ENCODE results near the gene ASPG.
A peak's percentile ranks its signal among the peaks of the same experiment; 100 is the strongest.

The ASPG gene

DNA sequence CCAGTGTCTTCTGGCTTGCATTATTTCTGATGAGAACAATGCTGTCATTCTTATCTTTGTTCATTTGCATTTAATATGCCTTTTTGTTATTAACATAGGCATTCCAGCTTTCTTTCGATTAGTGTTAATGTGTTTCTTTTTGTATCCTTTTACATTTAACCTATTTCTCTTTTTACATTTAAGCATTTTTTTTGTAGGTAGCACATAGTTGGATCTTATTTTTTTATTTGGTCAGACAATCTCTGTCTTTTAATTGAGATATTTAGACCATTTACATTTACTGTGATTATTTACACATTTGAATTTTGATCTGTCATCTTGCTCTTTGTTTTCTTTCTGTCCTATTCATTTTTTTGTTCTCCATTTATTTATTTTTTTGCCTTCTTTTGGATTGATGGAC lies 38.4 kb downstream of the ASPG start:
- Mint-ChIP-seq H3K9me3 (peaks cover 20% of the 10 kb centered on the region), H3K4me1 (no peaks in the 10 kb centered on the region), H3K27ac (ENCODE audit: low read depth) (no peak overlapping the region), H3K27me3 (peaks cover 62% of the 10 kb centered on the region), H3K36me3 (ENCODE audit: insufficient read depth) (no peaks in the 10 kb centered on the region), H3K4me3 (no peak overlapping the region)
- ATAC-seq (replicated peaks; ENCODE audit: extremely low read depth, poor library complexity, severe bottlenecking) (no peak), DNase-seq (ENCODE audit: low spot score in 2 of 2) (no peak)

DNA sequence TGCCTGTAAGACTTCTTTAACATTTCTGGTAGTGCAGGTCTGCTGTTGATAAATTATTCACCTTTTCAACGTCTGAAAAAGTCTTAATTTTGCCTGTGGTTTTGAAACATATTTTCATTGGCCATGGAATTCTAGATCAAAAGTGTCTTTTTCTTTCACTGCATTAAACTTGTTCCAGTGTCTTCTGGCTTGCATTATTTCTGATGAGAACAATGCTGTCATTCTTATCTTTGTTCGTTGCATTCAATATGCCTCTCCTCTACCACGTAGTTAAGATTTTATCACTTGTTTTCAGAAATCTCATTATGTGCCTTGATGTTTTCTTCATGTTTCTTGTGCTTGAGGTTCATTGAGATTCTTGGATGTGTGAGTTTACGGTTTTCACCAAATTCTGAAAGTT lies 39.5 kb downstream of the ASPG start:
- Mint-ChIP-seq H3K27me3 (peaks cover 63% of the 10 kb centered on the region), H3K4me3 (no peak overlapping the region), H3K4me1 (no peaks in the 10 kb centered on the region), H3K36me3 (ENCODE audit: insufficient read depth) (no peaks in the 10 kb centered on the region), H3K9me3 (peaks cover 30% of the 10 kb centered on the region), H3K27ac (ENCODE audit: low read depth) (no peak overlapping the region)
- DNase-seq (ENCODE audit: low spot score in 2 of 2) = no peak
- no peak for ATAC-seq (replicated peaks; ENCODE audit: extremely low read depth, poor library complexity, severe bottlenecking)

DNA sequence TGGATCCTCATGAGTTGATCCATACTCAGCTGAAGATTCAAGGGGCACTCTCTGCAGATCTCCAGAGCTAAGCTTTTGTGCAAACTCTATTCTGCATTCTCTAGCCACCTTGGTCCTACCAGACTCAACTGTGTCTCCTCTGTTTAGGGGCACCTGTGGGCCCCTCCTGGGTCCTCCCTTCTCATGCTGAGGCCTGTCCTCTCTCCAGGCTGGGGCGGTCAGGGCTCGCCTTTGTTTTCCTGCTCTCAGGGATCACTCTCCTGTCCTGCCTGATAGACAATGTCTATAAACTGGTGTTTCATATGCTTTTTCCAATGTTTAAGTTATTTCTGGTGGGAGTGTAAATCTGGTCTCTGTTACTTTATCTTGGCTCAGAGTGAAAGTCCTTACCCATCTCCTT lies 41.3 kb downstream of the ASPG start:
- Mint-ChIP-seq H3K27me3 (peaks cover 67% of the 10 kb centered on the region), H3K36me3 (ENCODE audit: insufficient read depth) (no peaks in the 10 kb centered on the region), H3K9me3 (peaks cover 33% of the 10 kb centered on the region), H3K4me1 (no peaks in the 10 kb centered on the region), H3K27ac (ENCODE audit: low read depth) (no peak overlapping the region), H3K4me3 (no peak overlapping the region)
- ATAC-seq (replicated peaks; ENCODE audit: extremely low read depth, poor library complexity, severe bottlenecking) (no peak), DNase-seq (ENCODE audit: low spot score in 2 of 2) (no peak)

GRCh38 chr14:104128981-104129380 lies 43.5 kb downstream of the ASPG start:
- Mint-ChIP-seq H3K9me3 (peaks cover 27% of the 10 kb centered on the region), H3K27ac (ENCODE audit: low read depth) (no peak overlapping the region), H3K4me3 (no peak overlapping the region), H3K4me1 (no peaks in the 10 kb centered on the region), H3K36me3 (ENCODE audit: insufficient read depth) (no peaks in the 10 kb centered on the region), H3K27me3 (peaks cover 78% of the 10 kb centered on the region)
- DNase-seq (ENCODE audit: low spot score in 2 of 2) (no peak), ATAC-seq (replicated peaks; ENCODE audit: extremely low read depth, poor library complexity, severe bottlenecking) (no peak)

- Mint-ChIP-seq H3K36me3 (ENCODE audit: insufficient read depth) (no peaks in the 10 kb centered on the region), H3K4me1 (no peaks in the 10 kb centered on the region), H3K27ac (ENCODE audit: low read depth) (no peak overlapping the region), H3K9me3 (peaks cover 24% of the 10 kb centered on the region), H3K4me3 (no peak overlapping the region), H3K27me3 (peaks cover 78% of the 10 kb centered on the region)
- ATAC-seq (replicated peaks; ENCODE audit: extremely low read depth, poor library complexity, severe bottlenecking) (no peak), DNase-seq (ENCODE audit: low spot score in 2 of 2) (no peak)
Observed at GRCh38 chr14:104129556-104129955, 44.1 kb downstream of the ASPG start.

DNA sequence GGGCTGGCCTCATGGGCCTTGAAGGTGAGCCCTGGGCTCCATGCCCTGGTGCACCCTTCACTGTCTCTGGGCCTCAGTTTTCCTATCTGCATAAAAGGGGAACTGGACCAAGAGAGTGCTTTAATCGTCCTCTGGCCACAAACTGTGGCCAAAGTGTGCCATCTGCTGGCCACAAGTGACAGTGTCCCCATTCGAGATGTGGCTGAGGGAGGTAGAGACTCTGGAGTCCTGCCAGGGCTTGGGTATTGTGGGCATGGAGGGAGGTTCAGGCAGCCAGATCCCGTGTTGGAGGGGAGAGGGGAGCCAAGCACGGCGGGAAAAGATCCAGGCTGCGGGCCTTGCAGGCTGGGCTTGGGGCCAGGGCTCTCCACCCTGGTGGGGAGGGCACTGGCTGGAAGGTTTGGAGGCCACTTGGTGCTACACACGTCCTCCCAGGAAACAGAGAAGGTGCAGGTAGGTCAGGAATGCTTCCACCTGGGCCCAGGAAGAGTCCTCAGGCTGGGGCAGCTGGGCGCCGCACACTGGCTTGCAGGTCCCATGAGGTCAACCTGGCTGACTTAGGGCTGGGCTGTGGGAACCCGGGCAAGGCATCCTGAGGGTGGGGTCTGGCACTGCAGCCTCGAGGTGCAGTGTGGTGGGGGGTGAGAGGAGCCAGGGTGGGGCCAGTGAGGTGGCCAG lies 45.6 kb downstream of the ASPG start:
- no peak for ATAC-seq (replicated peaks; ENCODE audit: extremely low read depth, poor library complexity, severe bottlenecking)
- H3K4me1 Mint-ChIP-seq = no peaks in the 10 kb centered on the region
- no peak overlapping the region for H3K4me3 Mint-ChIP-seq
- peaks cover 18% of the 10 kb centered on the region for H3K9me3 Mint-ChIP-seq
- no peak overlapping the region for H3K27ac Mint-ChIP-seq (ENCODE audit: low read depth)
- peaks cover 91% of the 10 kb centered on the region for H3K27me3 Mint-ChIP-seq
- DNase-seq (ENCODE audit: low spot score in 2 of 2) = no peak
- no peaks in the 10 kb centered on the region for H3K36me3 Mint-ChIP-seq (ENCODE audit: insufficient read depth)

DNA sequence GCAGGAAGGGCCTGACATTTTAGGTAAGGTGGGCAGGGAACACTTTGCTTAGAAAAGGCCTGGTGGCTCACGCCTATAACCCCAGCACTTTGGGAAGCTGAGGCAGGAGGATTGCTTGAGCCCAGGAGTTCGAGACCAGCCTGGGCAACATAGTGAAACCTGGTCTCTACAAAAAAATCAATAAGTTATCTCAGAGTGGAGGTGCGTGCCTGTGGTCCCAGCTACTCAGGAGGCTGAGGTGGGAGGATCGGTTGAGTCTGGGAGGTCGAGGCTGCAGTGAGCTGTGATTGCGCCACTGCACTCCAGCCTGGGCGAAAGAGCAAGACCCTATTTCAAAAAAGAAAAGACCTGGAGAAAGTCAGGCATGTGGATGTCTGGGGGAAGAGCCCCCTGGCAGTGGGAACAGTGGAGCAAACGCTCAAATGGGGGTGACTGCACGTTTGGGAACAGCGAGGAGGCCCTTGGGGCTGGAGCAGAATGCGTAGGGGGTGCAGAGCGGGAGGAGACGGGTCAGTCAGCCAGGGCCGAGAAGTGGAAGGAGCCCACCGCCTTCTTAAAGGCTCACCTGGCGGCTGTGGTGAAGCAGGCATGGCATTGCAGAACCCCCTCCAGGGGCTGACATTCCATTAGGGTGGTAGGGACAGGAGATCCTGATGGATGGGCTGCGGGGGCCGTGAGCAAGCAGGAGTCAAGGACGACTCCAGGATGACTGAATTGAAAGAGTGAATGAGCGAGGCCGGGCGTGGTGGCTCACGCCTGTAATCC lies 46.6 kb downstream of the ASPG start:
- Mint-ChIP-seq H3K36me3 (ENCODE audit: insufficient read depth) (no peaks in the 10 kb centered on the region), H3K9me3 (peaks cover 13% of the 10 kb centered on the region), H3K27ac (ENCODE audit: low read depth) (no peak overlapping the region), H3K27me3 (peaks cover 90% of the 10 kb centered on the region), H3K4me1 (peaks cover 4% of the 10 kb centered on the region), H3K4me3 (no peak overlapping the region)
- ATAC-seq (replicated peaks; ENCODE audit: extremely low read depth, poor library complexity, severe bottlenecking) (no peak), DNase-seq (ENCODE audit: low spot score in 2 of 2) (no peak)

DNA sequence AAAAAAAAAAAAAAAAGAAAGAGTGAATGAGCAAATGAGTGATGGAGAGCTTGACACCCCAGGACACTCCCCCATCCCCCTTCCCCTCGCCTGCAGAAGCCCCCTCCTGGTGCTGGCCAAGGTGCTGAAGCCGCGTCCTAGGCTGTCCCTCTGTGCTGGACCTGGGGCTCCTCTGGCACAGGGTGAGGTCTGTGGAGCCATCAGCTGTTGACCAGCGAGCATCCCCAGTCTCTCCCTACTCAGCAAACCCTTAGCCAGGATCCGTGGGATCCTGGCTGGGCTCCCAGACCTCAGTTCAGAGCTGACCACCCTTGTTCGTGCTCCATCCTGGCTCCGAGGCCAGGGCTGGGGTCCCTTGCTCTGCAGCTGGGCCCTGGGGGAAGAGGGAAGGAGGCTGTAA lies 47.5 kb downstream of the ASPG start:
- H3K4me3 Mint-ChIP-seq = no peak overlapping the region
- H3K27ac Mint-ChIP-seq (ENCODE audit: low read depth) = no peak overlapping the region
- no peak for DNase-seq (ENCODE audit: low spot score in 2 of 2)
- peaks cover 13% of the 10 kb centered on the region for H3K9me3 Mint-ChIP-seq
- H3K36me3 Mint-ChIP-seq (ENCODE audit: insufficient read depth) = no peaks in the 10 kb centered on the region
- peaks cover 83% of the 10 kb centered on the region for H3K27me3 Mint-ChIP-seq
- peaks cover 4% of the 10 kb centered on the region for H3K4me1 Mint-ChIP-seq
- no peak for ATAC-seq (replicated peaks; ENCODE audit: extremely low read depth, poor library complexity, severe bottlenecking)

DNA sequence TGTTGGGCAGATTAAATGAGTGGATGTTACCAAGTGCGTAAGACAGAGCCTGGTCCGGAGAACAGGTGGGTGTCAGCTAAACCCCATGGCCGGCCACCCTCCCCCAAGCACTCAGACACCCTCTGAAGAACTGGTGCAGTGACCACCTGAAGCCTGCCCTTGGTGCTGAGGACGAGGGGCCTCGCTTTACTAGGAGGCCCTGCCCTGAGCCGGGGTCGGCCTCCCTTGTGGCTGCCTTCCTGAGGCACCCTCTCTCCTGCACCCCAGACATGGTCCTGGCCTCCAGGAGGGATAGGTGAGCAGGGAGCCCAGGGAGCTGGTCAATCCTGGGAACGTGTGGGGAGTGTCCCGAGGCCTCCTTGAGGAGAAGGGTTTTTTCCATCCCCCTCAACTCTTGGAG lies 48.0 kb downstream of the ASPG start:
- Mint-ChIP-seq H3K4me3 (no peak overlapping the region), H3K9me3 (peaks cover 13% of the 10 kb centered on the region), H3K27ac (ENCODE audit: low read depth) (no peak overlapping the region), H3K36me3 (ENCODE audit: insufficient read depth) (no peaks in the 10 kb centered on the region), H3K27me3 (peaks cover 78% of the 10 kb centered on the region), H3K4me1 (peaks cover 4% of the 10 kb centered on the region)
- DNase-seq (ENCODE audit: low spot score in 2 of 2) (no peak), ATAC-seq (replicated peaks; ENCODE audit: extremely low read depth, poor library complexity, severe bottlenecking) (no peak)

- DNase-seq (ENCODE audit: low spot score in 2 of 2) = no peak
- Mint-ChIP-seq H3K36me3 (ENCODE audit: insufficient read depth) (no peaks in the 10 kb centered on the region), H3K9me3 (peaks cover 10% of the 10 kb centered on the region), H3K4me1 (peaks cover 4% of the 10 kb centered on the region), H3K27me3 (peaks cover 71% of the 10 kb centered on the region), H3K27ac (ENCODE audit: low read depth) (no peak overlapping the region), H3K4me3 (peak overlapping the region; percentile 28)
- ATAC-seq (replicated peaks; ENCODE audit: extremely low read depth, poor library complexity, severe bottlenecking) = no peak
Observed at GRCh38 chr14:104134061-104134965, 48.8 kb downstream of the ASPG start.

- Mint-ChIP-seq H3K27ac (ENCODE audit: low read depth) (no peak overlapping the region), H3K36me3 (ENCODE audit: insufficient read depth) (no peaks in the 10 kb centered on the region), H3K27me3 (peaks cover 71% of the 10 kb centered on the region), H3K4me1 (peaks cover 4% of the 10 kb centered on the region), H3K9me3 (peaks cover under 1% of the 10 kb centered on the region), H3K4me3 (peak overlapping the region; percentile 28)
- no peak for ATAC-seq (replicated peaks; ENCODE audit: extremely low read depth, poor library complexity, severe bottlenecking)
- no peak for DNase-seq (ENCODE audit: low spot score in 2 of 2)
Observed at GRCh38 chr14:104135121-104135903, 49.8 kb downstream of the ASPG start.

- H3K4me3 Mint-ChIP-seq = peak overlapping the region; percentile 6
- no peaks in the 10 kb centered on the region for H3K9me3 Mint-ChIP-seq
- DNase-seq (ENCODE audit: low spot score in 2 of 2) (no peak), ATAC-seq (replicated peaks; ENCODE audit: extremely low read depth, poor library complexity, severe bottlenecking) (no peak)
- H3K27ac Mint-ChIP-seq (ENCODE audit: low read depth) = no peak overlapping the region
- H3K36me3 Mint-ChIP-seq (ENCODE audit: insufficient read depth) = no peaks in the 10 kb centered on the region
- peaks cover 4% of the 10 kb centered on the region for H3K4me1 Mint-ChIP-seq
- peaks cover 71% of the 10 kb centered on the region for H3K27me3 Mint-ChIP-seq
Observed at GRCh38 chr14:104135904-104136471, 50.5 kb downstream of the ASPG start.
